ENCODE data around the gene DYNC2H1. TPM values are rescaled to one million over a fixed set of nuclear protein-coding genes. Genes with fewer than 3 reads are reported as not detected.

Gene DYNC2H1
- polyA plus RNA-seq, 3 donors: 39.1 to 48.3 (median 45.1) TPM

DNA sequence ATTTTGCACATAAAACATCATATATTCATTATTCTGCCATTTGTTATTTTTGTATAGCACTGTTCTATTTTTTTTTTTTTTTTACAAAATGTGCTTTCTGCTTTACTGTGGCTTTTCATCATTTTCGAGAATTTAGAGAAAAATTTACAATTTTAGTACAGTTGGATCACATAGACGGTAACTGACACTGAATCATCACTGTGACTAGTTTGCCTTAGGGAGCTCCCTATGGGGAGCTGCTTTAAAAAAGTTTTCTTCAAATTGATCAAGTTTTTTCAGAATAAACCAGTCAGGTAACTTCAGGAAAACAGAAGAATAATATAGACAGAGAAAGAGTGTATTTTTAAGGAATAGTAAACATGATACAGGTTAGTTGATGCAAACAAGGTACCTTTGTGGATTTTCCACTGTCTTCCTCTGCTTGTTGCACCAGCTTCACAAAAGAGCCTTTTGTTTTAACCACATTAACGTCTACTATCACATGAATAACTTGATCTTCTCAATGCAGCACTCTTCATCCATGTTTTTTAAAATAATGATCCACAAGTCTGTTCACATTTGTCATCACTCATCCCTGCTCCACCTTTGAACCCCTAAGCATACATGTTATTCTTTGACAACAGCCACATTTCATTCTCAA, 327.0 kb downstream of the DYNC2H1 start:
- DNase-seq (ENCODE audit: low read depth in 3 of 3, low spot score in 2 of 3): no peak

DNA sequence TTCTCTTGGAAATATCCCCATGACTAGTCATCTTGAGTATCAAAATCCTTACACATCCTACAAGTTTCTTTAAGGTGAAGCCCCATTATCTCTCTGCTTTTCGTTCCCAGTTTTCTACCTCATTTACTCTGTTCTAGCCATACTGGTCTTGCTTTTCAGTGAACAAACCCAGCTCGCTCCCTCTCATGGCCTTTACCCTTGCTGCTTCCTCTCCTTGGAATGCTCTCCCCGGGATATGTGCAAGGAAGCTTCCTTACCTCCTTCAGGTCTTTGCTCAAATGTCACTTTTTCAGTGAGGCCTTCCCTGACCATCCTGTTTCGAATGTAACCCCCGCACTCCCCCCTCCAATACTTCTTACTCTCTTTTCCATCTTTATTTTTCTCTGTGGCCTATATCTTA, 331.8 kb downstream of the DYNC2H1 start:
- no peak for DNase-seq (ENCODE audit: low read depth in 3 of 3, low spot score in 2 of 3)

DNA sequence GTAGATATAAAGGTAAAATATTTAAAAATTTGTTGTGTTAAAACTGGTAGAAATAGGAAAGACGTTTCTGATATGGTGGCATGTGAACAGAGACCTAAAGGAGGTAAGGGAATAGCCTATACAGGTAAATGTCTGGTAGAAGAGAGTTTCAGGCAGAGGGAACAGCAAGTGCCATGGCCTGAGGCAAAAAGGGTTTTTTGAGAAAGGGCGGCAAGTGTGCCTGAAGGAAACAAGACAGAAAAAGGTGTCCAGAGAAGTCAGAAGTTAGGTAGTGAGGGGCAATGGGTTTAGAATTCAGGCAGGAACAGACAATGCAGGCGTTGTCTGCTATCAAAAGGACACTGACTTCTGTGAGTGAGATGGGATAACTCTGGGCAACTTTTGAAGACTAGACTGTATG, 339.7 kb downstream of the DYNC2H1 start:
- DNase-seq (ENCODE audit: low read depth in 3 of 3, low spot score in 2 of 3): no peak

DNA sequence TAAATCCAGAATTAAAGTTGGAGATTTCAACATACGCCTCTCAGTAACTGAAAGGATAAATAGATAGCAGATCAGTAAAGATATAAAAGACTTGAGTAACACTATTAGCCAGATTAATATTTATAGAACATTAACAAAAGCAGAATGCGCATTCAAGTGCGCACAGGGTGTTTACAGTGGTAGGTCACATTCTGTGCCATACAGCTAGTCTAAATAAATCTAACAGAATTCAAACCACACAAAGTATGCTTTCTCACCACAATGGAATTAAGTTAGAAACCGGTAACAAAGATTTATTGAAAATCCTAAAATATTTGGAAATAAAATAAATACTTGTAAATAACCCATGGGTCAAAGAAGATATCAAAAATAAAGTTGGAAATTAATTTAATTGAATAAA, 341.0 kb downstream of the DYNC2H1 start:
- DNase-seq (ENCODE audit: low read depth in 3 of 3, low spot score in 2 of 3): no peak

DNA sequence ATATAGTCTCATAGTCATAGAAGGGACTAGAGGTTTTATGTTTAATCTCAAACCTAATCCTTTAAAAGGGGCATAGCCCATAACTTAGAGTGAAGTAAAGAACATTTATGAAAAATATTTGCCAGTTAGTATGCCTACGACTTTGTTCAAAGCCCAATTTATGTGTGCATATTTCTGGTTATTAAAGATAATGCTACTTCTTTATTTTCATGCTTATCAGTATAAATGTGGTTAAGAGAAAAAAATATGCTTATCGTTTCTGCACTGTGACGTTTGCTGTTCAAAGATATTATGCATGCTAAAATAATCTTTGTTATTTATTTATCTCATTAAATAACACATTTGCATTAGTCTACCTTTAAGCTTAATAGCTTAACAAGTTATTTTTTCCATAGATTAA, 343.9 kb downstream of the DYNC2H1 start:
- DNase-seq (ENCODE audit: low read depth in 3 of 3, low spot score in 2 of 3): no peak

DNA sequence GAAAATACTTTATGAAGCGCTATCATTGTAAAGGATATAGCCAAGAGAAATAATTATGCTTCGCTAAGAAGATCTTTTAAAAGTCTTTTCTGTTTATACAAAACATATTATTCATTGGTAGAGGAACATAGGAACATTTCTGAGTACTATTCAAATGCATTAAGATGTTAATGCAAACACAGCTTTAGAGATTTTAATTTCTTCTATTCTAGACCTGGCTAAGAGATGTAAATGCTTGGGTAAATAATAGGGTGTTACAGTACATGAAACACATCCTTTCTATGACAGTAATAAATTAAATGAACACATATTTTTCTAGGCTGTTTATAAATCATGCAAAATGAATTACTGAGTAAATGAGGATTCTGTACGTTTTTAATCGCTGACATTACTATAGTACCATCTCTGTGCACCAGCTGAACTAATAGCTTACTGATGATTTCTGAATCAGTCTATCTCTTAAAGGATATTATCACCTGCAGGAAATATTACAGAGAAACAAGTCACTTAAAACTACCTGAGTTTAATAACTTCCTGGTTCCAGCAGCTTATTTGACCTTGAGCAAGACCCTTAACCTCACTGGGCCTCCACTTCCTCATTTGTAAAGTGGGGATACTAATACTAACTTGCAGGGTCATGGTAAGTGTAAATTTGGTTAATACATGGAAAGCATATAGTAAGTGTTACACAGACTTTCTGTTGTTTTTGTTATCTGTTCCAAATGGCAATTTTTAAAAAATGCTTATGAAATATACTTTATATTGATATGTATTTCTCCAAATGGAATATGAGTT, 344.9 kb downstream of the DYNC2H1 start:
- no peak for DNase-seq (ENCODE audit: low read depth in 3 of 3, low spot score in 2 of 3)

DNA sequence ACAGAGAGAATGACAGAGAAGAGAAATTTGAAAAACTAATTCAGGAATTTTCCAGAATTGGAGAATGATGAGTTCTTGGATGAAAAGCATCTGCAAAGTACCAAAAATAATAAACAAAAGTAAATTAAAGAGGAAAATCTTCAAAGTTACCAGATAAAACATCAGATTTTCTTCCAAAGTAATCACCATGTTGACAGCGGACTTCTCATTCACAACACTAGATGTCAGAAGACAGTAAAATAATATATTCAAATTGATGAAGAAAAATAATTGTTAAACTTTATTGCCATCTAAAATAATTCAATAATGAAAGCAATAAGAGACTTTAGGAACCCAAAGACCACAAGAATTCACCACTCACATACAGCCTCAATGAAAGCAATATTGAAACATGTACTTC, 355.2 kb downstream of the DYNC2H1 start:
- no peak for DNase-seq (ENCODE audit: low read depth in 3 of 3, low spot score in 2 of 3)

DNA sequence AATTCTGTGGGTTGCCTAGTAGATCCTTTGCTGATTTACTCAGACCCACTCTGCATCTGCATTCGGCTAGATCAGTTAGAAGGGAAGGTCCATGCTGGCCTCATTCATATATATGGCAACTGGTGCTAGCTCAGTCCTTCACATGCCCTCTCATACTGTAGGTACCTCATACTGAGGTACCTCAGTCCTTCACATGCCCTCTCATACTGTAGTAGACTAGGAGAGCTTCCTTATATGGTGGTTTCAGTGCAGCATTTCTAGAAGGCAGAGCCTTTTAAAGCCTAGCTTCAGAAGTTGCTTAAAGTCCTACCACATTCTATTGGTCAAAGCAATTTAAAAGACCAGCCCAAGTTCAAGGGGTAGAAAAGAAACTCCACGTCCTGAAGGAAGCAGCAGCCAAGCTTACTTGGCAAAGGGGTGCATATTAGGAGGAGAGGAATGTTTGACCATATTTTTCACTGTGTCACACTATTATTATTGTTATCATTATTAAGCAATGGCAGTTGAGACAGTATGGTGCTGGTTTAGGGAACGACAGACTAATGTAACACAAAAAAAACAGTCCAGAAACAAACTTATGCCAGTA, 356.4 kb downstream of the DYNC2H1 start:
- DNase-seq (ENCODE audit: low read depth in 3 of 3, low spot score in 2 of 3): no peak

DNA sequence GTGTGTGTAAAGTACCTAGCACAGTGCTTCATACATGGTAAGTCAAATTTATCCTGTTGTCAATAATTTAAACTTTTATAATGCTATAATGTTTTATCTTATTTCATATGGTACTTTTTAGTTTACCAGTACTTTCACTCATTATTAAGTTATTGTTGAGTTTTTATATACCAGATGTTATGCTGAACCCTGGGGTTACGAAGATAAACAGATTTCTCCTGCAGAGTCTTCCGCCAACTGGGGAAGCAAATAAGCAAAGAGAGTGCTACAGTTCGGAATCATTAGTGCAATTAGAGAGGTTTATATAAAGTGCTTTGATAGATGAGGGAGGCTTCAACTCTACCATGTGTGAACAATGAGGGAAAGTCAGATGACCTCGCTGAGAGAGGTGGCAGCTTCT, 362.3 kb downstream of the DYNC2H1 start:
- DNase-seq (ENCODE audit: low read depth in 3 of 3, low spot score in 2 of 3): no peak

DNA sequence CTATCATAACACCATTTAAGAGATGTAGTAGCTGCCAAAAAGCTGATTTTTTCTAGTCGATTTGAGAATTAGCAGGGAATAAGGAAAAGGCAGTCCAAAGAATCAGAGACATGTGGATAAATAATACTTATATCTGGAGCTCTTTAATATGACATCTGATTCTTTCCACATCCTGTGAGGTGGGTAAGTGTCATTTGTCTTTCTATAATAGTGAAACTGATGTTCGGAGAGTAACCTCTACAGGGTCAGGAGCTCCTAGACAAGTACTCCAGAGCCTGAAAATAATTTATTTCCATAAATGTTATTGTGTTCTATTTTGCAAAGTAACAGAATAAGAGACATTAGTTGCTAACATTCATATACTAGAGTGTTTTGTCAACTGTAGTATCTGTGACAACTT, 367.6 kb downstream of the DYNC2H1 start:
- DNase-seq (ENCODE audit: low read depth in 3 of 3, low spot score in 2 of 3): no peak

DNA sequence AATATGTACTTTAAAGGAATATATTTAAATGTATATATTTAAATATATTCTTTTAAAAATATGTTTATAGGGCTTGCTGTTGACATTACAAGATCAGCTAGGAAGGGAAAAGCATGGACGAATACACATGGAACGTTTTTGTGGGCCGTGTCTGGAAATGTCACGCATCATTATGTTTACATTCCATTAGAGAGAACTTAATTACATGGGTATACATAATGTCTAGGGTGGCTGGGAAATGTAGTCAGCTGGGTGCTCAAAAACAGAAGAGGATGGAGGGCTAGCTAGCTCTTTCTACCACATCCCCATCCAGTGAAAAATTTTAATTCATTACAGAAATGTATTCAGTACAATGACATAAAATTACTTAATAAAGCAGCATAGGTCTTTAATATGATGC, 371.2 kb downstream of the DYNC2H1 start:
- DNase-seq (ENCODE audit: low read depth in 3 of 3, low spot score in 2 of 3): peak in 1 of 3 donors; percentile 19

DNA sequence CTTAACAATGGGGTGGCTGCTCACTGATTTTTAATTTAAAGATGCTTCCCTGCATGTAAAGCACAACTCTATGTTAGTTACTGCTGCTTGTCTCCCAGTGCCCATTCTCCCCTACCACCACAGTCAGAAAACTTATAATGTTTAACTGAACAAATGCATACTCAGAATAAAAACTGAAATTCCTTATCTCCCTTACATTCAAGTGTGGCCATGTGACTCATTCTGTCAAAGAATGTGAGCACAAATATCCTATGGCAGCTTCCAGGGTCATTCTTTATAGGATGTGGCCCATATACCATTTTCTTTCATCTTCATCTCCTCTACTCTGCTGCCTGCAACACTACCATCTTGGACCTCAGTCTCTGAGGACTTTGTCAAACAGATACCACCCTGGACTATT, 374.8 kb downstream of the DYNC2H1 start:
- no peak for DNase-seq (ENCODE audit: low read depth in 3 of 3, low spot score in 2 of 3)

DNA sequence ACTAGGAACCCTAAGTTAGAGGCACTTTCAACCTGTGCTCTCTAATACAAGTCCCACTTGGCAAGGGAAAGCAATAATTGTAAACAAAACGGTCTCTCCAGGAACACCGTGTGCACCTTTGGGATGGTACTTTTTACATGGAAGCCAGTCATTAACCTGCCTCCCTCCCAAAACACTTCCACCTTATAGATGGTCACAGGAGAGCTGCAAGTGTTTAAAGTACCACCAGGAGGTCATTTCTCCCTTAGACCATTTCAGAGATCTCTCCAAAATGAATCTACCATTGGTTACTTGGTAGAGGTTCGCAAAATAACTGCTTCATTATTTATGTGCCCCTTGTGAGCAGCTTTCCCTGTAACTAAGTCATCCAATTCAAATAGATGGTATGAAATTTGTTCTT, 375.3 kb downstream of the DYNC2H1 start:
- DNase-seq (ENCODE audit: low read depth in 3 of 3, low spot score in 2 of 3): no peak

DNA sequence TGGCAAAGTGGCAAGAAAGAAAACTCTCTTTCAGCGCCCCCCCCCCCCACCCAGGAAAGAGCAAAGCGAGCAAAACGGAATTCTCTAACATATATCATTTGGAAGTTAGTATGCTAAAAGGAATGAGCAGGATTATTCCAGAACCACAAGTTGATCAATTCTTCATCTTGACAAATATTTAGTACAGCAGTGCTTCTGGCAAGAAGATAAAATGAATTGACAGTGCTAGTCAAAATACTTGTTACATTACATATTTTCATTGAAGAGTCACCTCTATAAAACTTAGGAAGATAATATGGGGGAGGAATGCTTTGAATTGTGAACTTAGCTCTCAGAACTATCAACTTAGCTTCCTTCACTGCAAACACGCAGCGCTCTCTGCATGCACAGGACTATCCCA, 377.4 kb downstream of the DYNC2H1 start:
- DNase-seq (ENCODE audit: low read depth in 3 of 3, low spot score in 2 of 3): no peak

DNA sequence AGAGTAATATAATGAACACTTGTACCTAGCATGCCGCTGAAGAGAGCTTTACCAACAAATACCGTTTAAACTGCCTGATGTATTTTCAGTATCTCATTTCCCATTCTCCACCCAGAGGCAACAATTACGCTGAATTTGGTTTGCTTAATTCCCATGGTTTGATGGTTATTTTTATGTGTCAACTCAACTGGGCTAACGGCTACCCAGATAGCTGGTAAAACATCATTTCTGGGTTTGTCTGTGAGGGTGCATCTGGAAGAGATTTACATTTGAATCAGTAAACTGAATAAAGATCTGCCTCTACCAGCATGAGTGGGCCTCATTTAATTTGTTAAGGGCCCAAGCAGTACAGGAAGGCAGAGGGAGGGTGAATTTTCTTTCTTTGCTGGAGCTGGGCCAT, 377.9 kb downstream of the DYNC2H1 start:
- DNase-seq (ENCODE audit: low read depth in 3 of 3, low spot score in 2 of 3): no peak

DNA sequence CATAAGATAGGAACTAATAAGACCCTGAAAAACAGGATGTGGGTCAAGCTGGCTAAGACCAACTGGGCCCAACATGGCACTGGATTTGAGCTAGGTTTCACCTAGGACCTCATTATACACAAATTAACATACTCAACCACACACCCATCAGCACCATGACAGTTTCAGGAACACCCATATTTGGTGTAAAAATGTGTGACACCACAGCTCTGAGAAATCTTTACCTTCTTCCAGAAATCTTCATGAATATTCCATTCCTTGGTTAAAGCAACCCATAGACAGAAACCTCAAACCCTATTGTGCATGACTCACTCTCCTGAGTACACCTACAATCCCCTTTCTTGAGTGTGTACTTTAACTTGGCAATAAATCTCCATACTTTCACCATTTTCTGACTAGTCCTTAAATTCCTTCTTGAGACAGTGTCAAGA, 378.8 kb downstream of the DYNC2H1 start:
- DNase-seq (ENCODE audit: low read depth in 3 of 3, low spot score in 2 of 3): no peak

DNA sequence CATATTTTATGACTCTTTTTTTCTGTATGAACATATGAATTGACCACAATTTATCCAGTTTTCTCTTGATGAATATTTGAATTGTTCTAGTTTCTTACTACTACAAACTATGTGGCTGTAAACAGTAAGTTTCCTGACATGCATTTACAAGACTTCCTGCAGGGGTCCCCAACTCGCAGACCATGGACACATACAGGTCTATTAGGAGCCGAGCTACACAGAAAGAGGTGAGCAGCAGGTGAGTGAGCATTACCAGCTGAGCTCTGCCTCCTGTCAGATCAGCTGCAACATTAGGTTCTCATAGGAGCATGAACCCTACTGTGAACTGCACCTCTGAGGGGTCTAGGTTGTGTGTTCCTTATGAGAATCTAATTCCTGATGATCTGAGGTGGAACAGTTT, 379.4 kb downstream of the DYNC2H1 start:
- no peak for DNase-seq (ENCODE audit: low read depth in 3 of 3, low spot score in 2 of 3)

DNA sequence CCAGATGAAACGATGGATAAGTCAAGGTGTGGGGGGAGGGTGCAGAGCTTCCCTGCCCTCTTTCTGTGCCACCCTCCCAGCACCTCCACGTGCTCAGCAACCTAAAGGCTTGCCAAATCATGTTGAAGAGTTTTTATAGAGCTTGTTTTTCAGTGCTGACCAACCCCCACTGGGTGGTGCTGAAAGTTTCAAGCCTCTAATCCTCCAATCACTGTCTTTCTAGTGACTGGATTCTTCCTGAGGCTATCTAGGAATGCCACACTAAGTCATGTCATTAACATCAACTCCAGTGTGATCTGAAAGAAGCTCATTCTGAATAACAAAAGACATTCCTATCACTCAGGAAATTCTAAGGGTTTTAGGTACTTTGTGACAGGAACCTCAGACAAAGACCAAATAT, 382.6 kb downstream of the DYNC2H1 start:
- no peak for DNase-seq (ENCODE audit: low read depth in 3 of 3, low spot score in 2 of 3)

DNA sequence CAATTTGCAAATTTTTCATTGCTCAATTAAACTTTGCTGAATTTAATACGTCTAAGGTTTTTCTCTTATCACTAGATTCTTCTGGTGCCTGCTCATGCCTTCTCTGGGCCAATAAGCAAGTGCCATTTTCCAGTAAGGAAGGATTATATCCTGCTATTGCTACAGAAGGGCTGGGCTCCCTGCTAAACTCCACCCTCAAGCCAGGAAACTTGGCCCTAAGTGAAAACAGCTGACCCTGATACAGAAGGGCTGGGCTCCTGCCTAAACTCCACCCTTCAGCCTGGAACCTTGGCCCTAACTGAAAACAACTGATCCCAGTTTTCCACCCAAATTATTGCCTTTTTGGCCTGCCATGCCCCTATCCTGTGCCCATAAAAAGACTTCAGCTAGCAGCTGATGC, 385.3 kb downstream of the DYNC2H1 start:
- DNase-seq (ENCODE audit: low read depth in 3 of 3, low spot score in 2 of 3): no peak

DNA sequence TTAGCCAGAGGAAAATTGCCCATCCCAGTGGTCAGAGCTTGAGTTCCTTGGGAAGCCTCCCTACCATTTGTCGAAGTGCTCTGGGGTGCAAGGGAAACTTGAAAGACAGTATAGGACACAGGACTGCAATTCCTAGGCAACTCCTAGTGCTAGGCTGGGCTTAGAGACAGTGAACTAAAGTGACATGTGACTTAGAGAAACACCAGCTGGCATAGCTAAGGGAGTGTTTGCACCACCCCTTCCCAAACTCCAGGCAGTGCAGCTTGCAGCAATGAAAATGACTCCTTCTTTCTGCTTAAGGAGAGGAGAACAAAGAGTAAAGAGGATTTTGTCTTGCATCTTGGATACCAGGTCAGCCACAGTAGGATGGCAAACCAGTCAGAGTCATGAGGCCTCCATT, 388.0 kb downstream of the DYNC2H1 start:
- no peak for DNase-seq (ENCODE audit: low read depth in 3 of 3, low spot score in 2 of 3)

DNA sequence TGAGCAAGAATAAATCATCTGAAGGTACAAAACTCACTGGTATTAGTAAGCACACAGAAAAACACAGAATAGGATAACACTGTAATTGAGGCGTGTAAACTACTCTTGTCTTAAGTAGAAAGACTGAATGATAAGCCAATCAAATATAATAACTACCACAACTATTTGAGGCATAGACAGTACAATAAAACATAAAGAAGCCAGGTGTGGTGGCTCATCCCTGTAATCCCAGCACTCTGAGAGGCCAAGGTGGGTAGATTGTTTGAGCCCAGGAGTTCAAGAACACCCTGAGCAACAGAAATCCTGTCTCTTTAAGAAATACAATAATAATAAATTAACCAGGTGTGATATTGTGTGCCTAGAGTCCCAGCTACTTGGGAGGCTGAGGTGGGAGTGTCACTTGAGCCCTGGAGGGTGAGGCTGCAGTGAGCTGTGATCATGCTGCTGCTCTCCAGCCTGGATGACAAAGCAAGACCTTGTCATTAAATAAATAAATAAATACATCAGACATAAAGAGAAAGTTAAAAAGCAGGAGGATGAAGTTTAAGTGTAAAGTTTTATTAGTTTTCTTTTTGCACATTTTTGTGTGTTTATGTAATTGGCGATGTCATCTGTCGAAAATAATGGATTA, 390.6 kb downstream of the DYNC2H1 start:
- no peak for DNase-seq (ENCODE audit: low read depth in 3 of 3, low spot score in 2 of 3)

DNA sequence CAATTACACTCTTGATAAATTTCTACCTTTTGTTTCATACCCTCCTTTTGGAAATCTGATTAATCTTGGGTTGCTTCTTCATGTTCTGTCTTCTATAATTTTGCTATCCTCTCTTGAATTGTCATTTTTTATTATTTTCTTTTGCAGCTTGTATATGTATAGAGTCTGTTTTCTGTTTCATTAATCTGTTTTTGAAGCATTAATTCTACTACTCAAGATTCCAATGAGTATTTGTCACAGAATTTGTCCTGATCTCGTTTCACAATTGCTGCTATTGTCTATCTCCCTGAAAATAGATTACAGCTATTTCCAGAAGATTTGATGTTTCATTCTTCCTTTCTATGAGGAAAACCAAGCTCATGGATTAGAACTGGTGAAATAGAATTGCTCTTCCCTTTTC, 406.1 kb downstream of the DYNC2H1 start:
- no peak for DNase-seq (ENCODE audit: low read depth in 3 of 3, low spot score in 2 of 3)

Data from right renal cortex interstitium (tissue), 3 donors.